Right renal cortex interstitium (tissue), 3 donors: Measurements from ENCODE around the gene LOXHD1. TPM values are rescaled to one million over a fixed set of nuclear protein-coding genes. Genes with fewer than 3 reads are reported as not detected.

ENCODE experiments used
- DNase-seq, 3 donors: peaks; one replicate each; pipeline ENCODE4 v3.0.0-alpha.2; 2013; ENCODE audit warnings: low read depth in 3 of 3, low spot score in 2 of 3
- polyA plus RNA-seq, 3 donors: library from polyadenylated mRNA; unstranded; fragments of 120-200 nt; gene quantifications; one replicate each; pipeline ENCODE4 v1.2.1, GENCODE V29; 2013; ENCODE audit not compliant: insufficient read length in 3 of 3

The LOXHD1 gene
- polyA plus RNA-seq, 3 donors, result 0.28 to 0.72 (median 0.68) TPM

DNA sequence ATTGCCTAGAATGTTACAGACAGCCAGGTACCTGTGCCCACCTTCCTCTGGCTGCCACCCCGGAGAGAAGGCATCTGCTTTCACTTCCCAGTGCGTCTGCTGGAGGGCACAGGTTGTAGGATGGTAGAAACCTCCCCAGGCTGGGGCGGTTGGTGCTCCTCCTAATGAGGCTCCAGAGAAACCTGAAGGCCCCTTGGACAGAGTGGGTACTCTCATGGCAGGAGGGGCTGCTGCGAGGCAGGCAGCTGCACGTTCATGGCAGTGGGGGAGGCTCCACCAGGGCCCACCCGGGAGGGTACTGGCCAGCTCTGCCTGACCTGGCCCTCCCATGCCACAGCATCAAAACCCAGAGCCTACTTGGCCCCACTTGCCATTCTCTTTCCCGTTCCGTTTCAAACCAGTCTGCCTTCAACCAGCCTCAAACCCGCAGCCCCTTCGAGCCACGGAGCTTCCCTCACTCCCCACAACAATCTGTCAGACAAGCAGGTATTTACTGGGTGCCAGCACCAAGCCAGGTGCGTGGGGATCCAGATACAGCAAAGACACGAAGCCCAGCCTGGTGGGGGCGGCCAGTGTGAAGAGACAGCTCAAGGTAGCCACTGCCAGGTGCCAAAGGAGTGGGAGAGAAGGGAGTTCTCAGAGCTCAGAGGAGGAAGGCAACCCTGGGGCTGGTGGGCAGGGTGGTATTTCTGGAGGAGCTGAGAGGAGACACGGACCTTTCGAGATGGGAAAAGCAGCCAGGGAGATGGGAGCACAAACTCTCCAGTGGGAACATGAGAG, 229.6 kb downstream of the LOXHD1 start:
- no peak for DNase-seq

Other genes starting within 250 kb of the LOXHD1 start
- 1 to 10 TPM in 1 of 3 donors, under 1 TPM in 2; 0.37 to 1.2 (median 0.61) TPM for gene ST8SIA5, start 99.8 kb upstream of the LOXHD1 start, polyA plus RNA-seq